GM23248 (cell line): Measurements from ENCODE around the gene DRAXIN. TPM values are rescaled to one million over a fixed set of nuclear protein-coding genes. Genes with fewer than 3 reads are reported as not detected.

ENCODE experiments used
- DNase-seq: peaks from one replicate; pipeline ENCODE4 v3.0.0-alpha.2; 2015
- H2AFZ ChIP-seq: fragments of 200-600 bp; sonication (generic); 2 replicates; pipeline ENCODE4 v1.6.1; 2016; ENCODE audit warnings: antibody characterized with exemption
- H3F3A ChIP-seq: fragments of 200-600 bp; sonication (generic); 2 replicates; pipeline ENCODE4 v1.6.1; 2016; ENCODE audit warnings: mild to moderate bottlenecking, antibody characterized with exemption, mixed run types; ENCODE audit not compliant: insufficient read depth
- H3K27ac ChIP-seq: fragments of 200-600 bp; sonication (generic); 2 replicates; pipeline ENCODE4 v1.5.1; 2016; ENCODE audit warnings: mild to moderate bottlenecking
- H3K27me3 ChIP-seq: fragments of 200-600 bp; sonication (generic); replicated peaks from 2 replicates; pipeline ENCODE4 v1.6.1; 2016; ENCODE audit warnings: mild to moderate bottlenecking; ENCODE audit not compliant: insufficient read depth
- H3K36me3 ChIP-seq: fragments of 200-600 bp; sonication (generic); 2 replicates; pipeline ENCODE4 v1.6.1; 2016; ENCODE audit warnings: low read depth, mild to moderate bottlenecking
- H3K4me1 ChIP-seq: fragments of 200-600 bp; sonication (generic); 2 replicates; pipeline ENCODE4 v1.6.1; 2016; ENCODE audit warnings: mild to moderate bottlenecking; ENCODE audit not compliant: insufficient read depth
- H3K4me2 ChIP-seq: fragments of 200-600 bp; sonication (generic); one replicate; pipeline ENCODE4 v1.6.1; 2016; ENCODE audit warnings: mild to moderate bottlenecking; ENCODE audit not compliant: unreplicated experiment
- H3K4me3 ChIP-seq: fragments of 200-600 bp; sonication (generic); 2 replicates; pipeline ENCODE4 v1.5.1; 2016; ENCODE audit warnings: mild to moderate bottlenecking
- H3K79me2 ChIP-seq: fragments of 200-600 bp; sonication (generic); 2 replicates; pipeline ENCODE4 v1.6.1; 2016; ENCODE audit warnings: mild to moderate bottlenecking; ENCODE audit not compliant: insufficient read depth
- H3K9ac ChIP-seq: fragments of 200-600 bp; sonication (generic); 2 replicates; pipeline ENCODE4 v1.6.1; 2016; ENCODE audit warnings: mild to moderate bottlenecking
- H3K9me2 ChIP-seq: fragments of 200-600 bp; sonication (generic); 2 replicates; pipeline ENCODE4 v1.6.1; 2016; ENCODE audit warnings: mixed run types, mild to moderate bottlenecking, moderate library complexity; ENCODE audit not compliant: insufficient read depth
- H3K9me3 ChIP-seq: fragments of 200-600 bp; sonication (generic); one replicate; pipeline ENCODE4 v1.6.1; 2017; ENCODE audit warnings: low read depth
- H4K20me1 ChIP-seq: fragments of 200-600 bp; sonication (generic); 2 replicates; pipeline ENCODE4 v1.6.0; 2016; ENCODE audit not compliant: insufficient read depth
- EZH2 ChIP-seq: fragments of 200-600 bp; sonication (generic); IDR thresholded peaks from 2 replicates; pipeline ENCODE4 v1.6.1; 2018; ENCODE audit warnings: antibody characterized with exemption, mild to moderate bottlenecking; ENCODE audit not compliant: insufficient read depth, poor library complexity, severe bottlenecking
- EZH2phosphoT487 ChIP-seq: fragments of 200-600 bp; sonication (generic); IDR thresholded peaks from 2 replicates; pipeline ENCODE4 v1.6.1; 2018; ENCODE audit warnings: antibody characterized with exemption, moderate library complexity, mild to moderate bottlenecking, low read depth; ENCODE audit not compliant: insufficient read depth
- WGBS, 2 experiments: methylation state at CpG; one replicate each; pipeline ENCODE4 v1.1.6; 2015 to 2017; ENCODE audit warnings: low lambda C conversion rate in 2 of 2, low coverage in 1 of 2; ENCODE audit errors: missing lambda C conversion rate in 2 of 2; 5-methylcytosine and 5-hydroxymethylcytosine counted together
- in situ Hi-C: fragments of 300-500 bp; cut with MboI; formaldehyde crosslinking; loops from 2 replicates; pipeline ENCODE4 v1.15.0; 2020
- polyA plus RNA-seq: library from polyadenylated mRNA; unstranded; fragments of >200 nt; fragmentation: Nextera tagmentation; extraction: Ambion mirVana; gene quantifications from 2 replicates; pipeline ENCODE4 v1.2.1, GENCODE V29; 2016
- total RNA-seq: library from RNA; depleted of rRNA; stranded (reverse); fragments of >200 nt; shearing (Covaris generic); gene quantifications from 2 replicates; pipeline ENCODE4 v1.2.3, GENCODE V29; 2014

DRAXIN gene
- total and polyA plus RNA-seq, 2 experiments from 2014 or later: 0.06 to 0.11 TPM

- no peak overlapping the region for H3K9ac ChIP-seq
- H4K20me1 ChIP-seq: no peaks in the 10 kb centered on the region
- no peaks in the 10 kb centered on the region for H3K9me3 ChIP-seq
- in situ Hi-C loops: no loop called here
- H2AFZ ChIP-seq: no peak overlapping the region
- no peak overlapping the region for H3K4me2 ChIP-seq
- no peak overlapping the region for H3K4me3 ChIP-seq
- H3K36me3 ChIP-seq: no peaks in the 10 kb centered on the region
- H3F3A ChIP-seq: no peaks in the 10 kb centered on the region
- 0 out of 2 replicates have a peak, but pooled peaks cover 3% of the 10 kb centered on the region for H3K79me2 ChIP-seq
- no peak overlapping the region for H3K27ac ChIP-seq
- 96 to 97% methylated on average over 10 to 14 of the region's 14 CpGs for WGBS, 2 experiments
- H3K4me1 ChIP-seq: no peaks in the 10 kb centered on the region
- no peaks in the 10 kb centered on the region for H3K27me3 ChIP-seq
- H3K9me2 ChIP-seq: no peaks in the 10 kb centered on the region
- TF ChIP-seq EZH2phosphoT487 (no peak), EZH2 (no peak)
- DNase-seq: no peak
Measured at GRCh38 chr1:11674488-11674887, 17.0 kb upstream of the DRAXIN start.

- TF ChIP-seq EZH2: no peak
- TF ChIP-seq EZH2phosphoT487: no peak
Measured at GRCh38 chr1:11675325-11675724, 16.2 kb upstream of the DRAXIN start.

GRCh38 chr1:11676386-11677103 lies 15.0 kb upstream of the DRAXIN start:
- H3K4me1 ChIP-seq: no peaks in the 10 kb centered on the region
- in situ Hi-C loops: no loop called here
- no peak overlapping the region for H3K27ac ChIP-seq
- no peaks in the 10 kb centered on the region for H3K36me3 ChIP-seq
- H3K4me2 ChIP-seq: no peak overlapping the region
- peaks cover under 1% of the 10 kb centered on the region; the same call in 1 of the 2 replicates for H3F3A ChIP-seq
- no peak for TF ChIP-seq EZH2phosphoT487
- TF ChIP-seq EZH2: no peak
- H4K20me1 ChIP-seq: no peaks in the 10 kb centered on the region
- H3K9me3 ChIP-seq: no peaks in the 10 kb centered on the region
- no peaks in the 10 kb centered on the region for H3K27me3 ChIP-seq
- H3K9me2 ChIP-seq: no peaks in the 10 kb centered on the region
- no peak overlapping the region for H3K4me3 ChIP-seq
- no peak for DNase-seq
- no peak overlapping the region for H2AFZ ChIP-seq
- no peak overlapping the region for H3K9ac ChIP-seq
- peaks cover 11% of the 10 kb centered on the region; the same call in 1 of the 2 replicates for H3K79me2 ChIP-seq
- 83 to 88% methylated on average over 8 to 10 of the region's 10 CpGs for WGBS, 2 experiments

More at GRCh38 chr1:11675325-11675724, 16.2 kb upstream of the DRAXIN start:
- no peak for DNase-seq
- Histone ChIP-seq H3F3A (no peaks in the 10 kb centered on the region), H3K4me3 (no peak overlapping the region), H2AFZ (no peak overlapping the region), H3K9ac (no peak overlapping the region), H3K9me3 (no peaks in the 10 kb centered on the region), H3K4me1 (no peaks in the 10 kb centered on the region), H3K79me2 (peaks cover 9% of the 10 kb centered on the region; the same call in 1 of the 2 replicates), H3K27ac (no peak overlapping the region), H3K36me3 (no peaks in the 10 kb centered on the region), H3K4me2 (no peak overlapping the region), H4K20me1 (no peaks in the 10 kb centered on the region), H3K27me3 (no peaks in the 10 kb centered on the region), H3K9me2 (no peaks in the 10 kb centered on the region)
- in situ Hi-C loops: no loop called here
- 88 to 90% methylated on average over 10 of the region's 10 CpGs for WGBS, 2 experiments

- no peak for DNase-seq
- no peaks in the 10 kb centered on the region for H3K27me3 ChIP-seq
- H3F3A ChIP-seq: peaks cover 7% of the 10 kb centered on the region; the same call in 1 of the 2 replicates
- H3K4me1 ChIP-seq: 0 out of 2 replicates have a peak, but pooled peaks cover 6% of the 10 kb centered on the region
- H3K36me3 ChIP-seq: no peaks in the 10 kb centered on the region
- H3K9ac ChIP-seq: no peak overlapping the region
- H3K27ac ChIP-seq: no peak overlapping the region
- TF ChIP-seq EZH2: no peak
- TF ChIP-seq EZH2phosphoT487: no peak
- H3K9me3 ChIP-seq: no peaks in the 10 kb centered on the region
- H3K79me2 ChIP-seq: peaks cover 11% of the 10 kb centered on the region; the same call in 1 of the 2 replicates
- H2AFZ ChIP-seq: no peak overlapping the region
- H3K4me2 ChIP-seq: no peak overlapping the region
- H4K20me1 ChIP-seq: no peaks in the 10 kb centered on the region
- H3K4me3 ChIP-seq: no peak overlapping the region
- 97 to 98% methylated on average over 2 of the region's 2 CpGs for WGBS, 2 experiments
- no peaks in the 10 kb centered on the region for H3K9me2 ChIP-seq
- in situ Hi-C loops: no loop called here
Measured at GRCh38 chr1:11678442-11678841, 13.1 kb upstream of the DRAXIN start.
